HTR-8/SVneo (cell line): Measurements from ENCODE around the gene GPC5.

Experiments
- DNase-seq: peaks from one replicate; pipeline ENCODE4 v3.0.0; 2011; ENCODE audit warnings: low spot score, mixed read lengths; ENCODE audit not compliant: insufficient read length
- FAIRE-seq: peaks from 2 replicates; lab custom pipeline; 2011; peaks lifted over from hg19 to GRCh38; lab: Jason Lieb, UNC

Gene GPC5

GRCh38 chr13:91698767-91699166 lies 300.3 kb downstream of the GPC5 start:
- FAIRE-seq (no peak), DNase-seq (no peak)

DNA sequence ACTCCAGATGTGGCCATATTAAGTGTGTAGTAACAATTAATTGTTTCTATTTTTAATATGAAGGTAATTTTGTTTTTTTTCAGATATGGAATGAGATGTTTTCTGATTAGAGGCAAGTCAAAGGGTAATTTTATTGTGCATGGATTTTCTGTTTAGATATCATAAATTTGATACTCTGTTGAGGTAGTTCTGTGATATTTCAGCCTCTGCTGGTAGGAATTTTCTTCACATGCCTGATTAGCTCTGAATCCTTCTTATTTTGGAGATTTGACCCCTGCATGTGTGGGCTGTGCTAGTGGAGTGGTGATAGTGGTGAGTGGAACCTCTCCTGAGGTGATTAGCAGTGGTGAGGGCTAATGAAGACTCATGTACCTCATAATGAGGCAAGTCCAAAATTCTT lies 301.4 kb downstream of the GPC5 start:
- FAIRE-seq (no peak), DNase-seq (no peak)

DNA sequence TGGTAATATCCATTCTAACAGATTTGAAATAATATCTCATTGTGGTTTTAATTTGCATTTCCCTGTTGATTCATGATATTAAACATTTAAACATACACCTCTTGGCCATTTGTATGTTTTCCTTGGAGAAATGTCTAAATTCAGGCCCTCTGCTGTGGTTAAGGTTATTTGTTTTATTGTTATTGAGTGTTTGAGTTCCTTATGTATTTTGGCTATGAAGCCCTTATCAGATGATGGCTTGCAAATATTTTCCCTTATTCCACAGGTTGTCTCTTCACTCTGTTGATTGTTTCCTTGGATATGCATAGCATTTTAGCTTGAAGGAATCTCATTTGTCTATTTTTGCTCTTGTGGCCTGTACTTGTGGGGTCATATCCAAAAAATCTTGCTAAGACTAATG lies 303.6 kb downstream of the GPC5 start:
- DNase-seq (no peak), FAIRE-seq (no peak)

GRCh38 chr13:91702411-91702810 lies 304.0 kb downstream of the GPC5 start:
- FAIRE-seq, result no peak
- DNase-seq, result no peak

GRCh38 chr13:91704398-91704797 lies 306.0 kb downstream of the GPC5 start:
- DNase-seq, result no peak
- FAIRE-seq, result no peak

- FAIRE-seq, result no peak
Measured at GRCh38 chr13:91708558-91708957, 310.1 kb downstream of the GPC5 start.

GRCh38 chr13:91709180-91709579 lies 310.8 kb downstream of the GPC5 start:
- no peak for DNase-seq
- no peak for FAIRE-seq

More at GRCh38 chr13:91708558-91708957, 310.1 kb downstream of the GPC5 start:
- DNase-seq, result no peak

DNA sequence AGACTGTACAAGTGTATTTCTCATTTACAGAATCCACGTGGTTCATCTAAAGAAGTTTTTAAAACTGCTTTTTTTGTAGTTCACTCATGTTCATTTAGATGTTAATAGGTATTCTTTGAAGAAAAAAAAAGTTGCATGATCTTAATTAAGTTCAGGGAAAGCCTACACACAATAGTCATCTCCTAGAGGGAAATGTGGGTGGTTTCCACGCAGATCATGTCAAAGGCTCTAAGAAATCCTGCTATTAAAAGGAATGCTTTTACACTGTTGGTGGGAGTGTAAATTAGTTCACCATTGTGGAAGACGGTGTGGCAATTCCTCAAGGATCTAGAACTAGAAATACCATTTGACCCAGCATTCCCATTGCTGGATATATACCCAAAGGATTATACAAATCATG lies 312.3 kb downstream of the GPC5 start:
- no peak for DNase-seq
- no peak for FAIRE-seq

- DNase-seq (no peak), FAIRE-seq (no peak)
Measured at GRCh38 chr13:91714855-91715254, 316.4 kb downstream of the GPC5 start.

DNA sequence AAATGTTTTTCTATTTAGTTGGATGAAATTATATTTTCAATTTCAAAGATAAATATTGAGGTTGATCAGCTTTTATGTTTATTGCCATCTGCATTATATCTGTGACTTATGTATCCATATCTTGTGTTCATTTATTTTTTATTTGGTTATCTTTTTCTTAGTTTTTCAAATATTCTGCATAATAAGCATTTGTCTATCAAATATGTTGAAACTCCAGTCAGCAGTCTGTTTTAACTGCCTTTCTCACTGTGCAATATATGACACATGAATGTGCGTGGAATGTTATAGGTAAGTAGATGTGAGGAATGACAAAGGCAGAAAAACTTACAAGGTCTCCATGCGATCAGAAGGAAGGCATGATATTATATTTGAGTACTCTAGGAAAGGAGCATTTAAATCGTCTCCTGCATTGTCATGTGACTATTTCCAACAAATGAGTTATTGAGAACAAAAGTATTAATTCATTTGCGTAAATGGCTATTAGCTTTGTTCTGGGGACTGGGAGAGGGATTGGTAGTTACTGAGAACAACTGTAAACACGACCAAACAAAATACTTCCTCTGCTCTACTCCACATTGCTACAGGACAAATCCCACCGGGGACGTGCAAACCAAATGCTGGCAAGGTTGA lies 318.1 kb downstream of the GPC5 start:
- FAIRE-seq (no peak), DNase-seq (no peak)

- DNase-seq, result peak; percentile 5
- no peak for FAIRE-seq
Measured at GRCh38 chr13:91719033-91719432, 320.6 kb downstream of the GPC5 start.

- FAIRE-seq, result no peak
Measured at GRCh38 chr13:91721413-91721812, 323.0 kb downstream of the GPC5 start.

DNA sequence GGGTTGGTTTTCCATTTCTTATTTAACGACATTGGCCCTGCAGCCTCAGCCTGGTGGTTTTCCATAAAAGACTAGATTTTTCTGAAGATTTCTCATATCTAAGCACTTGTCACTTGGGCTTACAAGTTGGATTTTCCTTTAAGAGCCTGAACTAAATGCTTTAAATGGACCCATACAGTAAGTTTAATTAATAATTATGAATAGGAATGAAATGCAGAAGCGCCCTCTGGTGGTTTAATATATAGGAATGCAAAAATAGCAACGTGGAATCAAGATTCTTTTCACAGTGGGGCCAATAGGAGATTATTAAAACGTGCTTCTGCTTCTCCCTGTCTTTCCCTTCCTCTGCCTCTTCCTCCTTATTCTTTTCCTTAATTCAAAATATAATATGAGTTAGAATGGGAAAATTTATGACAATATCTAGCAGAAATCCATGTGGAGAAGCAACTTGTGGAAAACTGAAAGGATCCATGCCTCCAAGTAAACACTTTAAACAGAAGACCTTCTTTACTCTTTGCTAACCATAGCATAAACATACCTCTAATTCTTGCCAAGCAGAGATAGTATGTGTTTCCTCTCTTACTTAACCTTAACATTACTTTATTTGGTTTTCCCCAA lies 324.0 kb downstream of the GPC5 start:
- FAIRE-seq, result no peak

More at GRCh38 chr13:91721413-91721812, 323.0 kb downstream of the GPC5 start:
- DNase-seq, result no peak

GRCh38 chr13:91724591-91724990 lies 326.2 kb downstream of the GPC5 start:
- DNase-seq (no peak), FAIRE-seq (no peak)

More for the DNA sequence above, 324.0 kb downstream of the GPC5 start:
- DNase-seq, result no peak

DNA sequence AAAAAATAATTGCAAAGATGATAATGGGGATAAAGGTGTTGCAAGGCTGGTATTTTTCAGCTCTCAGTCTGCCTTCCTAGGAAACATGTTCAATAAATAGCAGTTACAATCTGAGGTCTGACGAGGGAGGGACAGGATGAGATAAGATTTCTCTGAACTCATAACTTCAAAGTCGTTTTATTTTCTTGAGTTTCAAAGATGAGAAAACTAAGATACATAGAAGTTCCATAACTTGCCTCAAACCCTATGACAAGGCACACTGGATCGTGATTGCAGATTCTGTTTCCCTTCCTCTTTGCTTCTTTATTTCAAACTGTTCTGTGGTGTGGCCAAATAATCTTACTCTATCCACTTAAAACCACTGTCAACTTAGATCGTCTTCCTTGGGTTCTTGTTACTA lies 327.2 kb downstream of the GPC5 start:
- FAIRE-seq, result no peak

DNA sequence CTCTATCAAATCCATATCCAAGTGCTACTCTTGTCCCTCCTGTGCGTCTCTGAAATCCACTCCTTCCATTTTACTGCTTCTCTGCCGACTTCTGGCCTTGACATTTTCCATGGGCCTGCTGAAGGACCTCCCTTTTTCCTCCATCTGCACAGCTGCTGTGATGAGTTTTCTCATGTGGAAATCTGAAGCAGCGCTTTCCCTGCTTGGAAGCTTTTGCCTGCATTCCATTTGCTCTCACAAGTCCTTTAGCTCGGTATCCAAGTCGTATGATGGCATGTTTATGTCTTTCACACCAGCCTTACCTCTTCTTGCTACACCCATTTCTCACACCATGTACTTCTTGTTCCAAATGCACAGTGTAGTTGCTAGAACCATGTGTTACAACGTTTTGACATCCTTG lies 328.2 kb downstream of the GPC5 start:
- FAIRE-seq (no peak), DNase-seq (no peak)

More for the DNA sequence above, 327.2 kb downstream of the GPC5 start:
- DNase-seq, result no peak

GRCh38 chr13:91729859-91730258 lies 331.4 kb downstream of the GPC5 start:
- FAIRE-seq, result no peak
- no peak for DNase-seq

DNA sequence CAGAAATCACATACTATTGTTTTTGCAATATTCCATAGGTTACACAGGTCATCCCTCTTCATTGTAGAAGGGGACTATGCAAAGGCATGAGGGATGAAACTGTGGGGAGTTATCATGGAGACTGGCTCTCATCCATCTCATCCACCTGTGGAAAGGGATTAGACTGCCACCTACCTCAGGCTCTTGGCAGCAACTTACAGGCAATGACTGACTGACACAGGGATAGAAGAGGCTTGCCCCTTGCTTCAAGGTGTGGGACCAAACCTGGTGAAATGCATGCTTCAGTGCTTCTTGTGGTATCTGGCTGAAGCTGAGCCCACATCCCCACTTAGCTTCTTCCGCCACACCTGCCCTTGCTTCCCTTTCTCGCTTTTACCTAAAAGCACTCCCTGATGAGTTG lies 341.3 kb downstream of the GPC5 start:
- no peak for DNase-seq
- no peak for FAIRE-seq

GRCh38 chr13:91740756-91741155 lies 342.3 kb downstream of the GPC5 start:
- DNase-seq (no peak), FAIRE-seq (no peak)

GRCh38 chr13:91741925-91742324 lies 343.5 kb downstream of the GPC5 start:
- FAIRE-seq (no peak), DNase-seq (no peak)

GRCh38 chr13:91744284-91744683 lies 345.9 kb downstream of the GPC5 start:
- DNase-seq (no peak), FAIRE-seq (no peak)

- FAIRE-seq (no peak), DNase-seq (no peak)
Measured at GRCh38 chr13:91745967-91746366, 347.5 kb downstream of the GPC5 start.
